Mesendoderm (in vitro differentiated cells): ENCODE measurements around the gene STXBP5L.
"Not testable (repeated sequence)": the region's sequence is repeated elsewhere in the genome, so short reads cannot be mapped to it uniquely, and the experiment has no call there.

Source experiments
- DNase-seq: peaks from one replicate; pipeline ENCODE4 v3.0.0; 2013
- H2AK5ac ChIP-seq: 2 replicates; pipeline ENCODE4 v1.6.1; 2013; ENCODE audit warnings: low read length, inconsistent platforms
- H2BK120ac ChIP-seq: 2 replicates; pipeline ENCODE4 v1.6.1; 2013; ENCODE audit warnings: low read depth, mild to moderate bottlenecking, low read length, moderate library complexity, mixed read lengths
- H2BK15ac ChIP-seq: replicated peaks from 2 replicates; pipeline ENCODE4 v1.6.1; 2013; ENCODE audit warnings: low read depth, mild to moderate bottlenecking, moderate library complexity
- H2BK5ac ChIP-seq: 2 replicates; pipeline ENCODE4 v1.6.1; 2013; ENCODE audit warnings: low read length, inconsistent platforms
- H3K18ac ChIP-seq: 2 replicates; pipeline ENCODE4 v1.6.1; 2013; ENCODE audit warnings: mild to moderate bottlenecking, low read length, mixed read lengths
- H3K23ac ChIP-seq: one replicate; pipeline ENCODE4 v1.6.1; 2013; ENCODE audit warnings: low read length
- H3K27ac ChIP-seq: 2 replicates; pipeline ENCODE4 v1.5.1; 2013; ENCODE audit warnings: low read depth, mild to moderate bottlenecking, inconsistent platforms, low read length, moderate library complexity
- H3K27me3 ChIP-seq: 2 replicates; pipeline ENCODE4 v1.6.1; 2013; ENCODE audit warnings: low read length, control low read depth, mild to moderate bottlenecking, inconsistent platforms; ENCODE audit not compliant: insufficient read depth, poor library complexity
- H3K36me3 ChIP-seq: 2 replicates; pipeline ENCODE4 v1.6.1; 2013; ENCODE audit warnings: low read length, inconsistent platforms; ENCODE audit not compliant: control insufficient read depth, insufficient read depth
- H3K4ac ChIP-seq: one replicate; pipeline ENCODE4 v1.6.1; 2013; ENCODE audit warnings: low read depth, mild to moderate bottlenecking, low read length, moderate library complexity
- H3K4me1 ChIP-seq: 2 replicates; pipeline ENCODE4 v1.6.1; 2013; ENCODE audit warnings: low read depth, low read length, inconsistent platforms; ENCODE audit not compliant: control insufficient read depth
- H3K4me2 ChIP-seq: 2 replicates; pipeline ENCODE4 v1.6.1; 2013; ENCODE audit warnings: low read length
- H3K4me3 ChIP-seq: 2 replicates; pipeline ENCODE4 v1.5.1; 2013; ENCODE audit warnings: mild to moderate bottlenecking, low read length
- H3K56ac ChIP-seq: one replicate; pipeline ENCODE4 v1.6.1; 2013; ENCODE audit warnings: low read length
- H3K79me1 ChIP-seq: 2 replicates; pipeline ENCODE4 v1.6.1; 2013; ENCODE audit warnings: low read length, inconsistent platforms
- H3K79me2 ChIP-seq: 2 replicates; pipeline ENCODE4 v1.6.1; 2013; ENCODE audit warnings: mild to moderate bottlenecking, low read length; ENCODE audit not compliant: control insufficient read depth, insufficient read depth
- H3K9ac ChIP-seq: 2 replicates; pipeline ENCODE4 v1.6.1; 2013; ENCODE audit warnings: low read length, inconsistent platforms
- H4K5ac ChIP-seq: one replicate; pipeline ENCODE4 v1.6.1; 2013; ENCODE audit warnings: low read length
- H4K8ac ChIP-seq: one replicate; pipeline ENCODE4 v1.6.1; 2013; ENCODE audit warnings: low read depth, mild to moderate bottlenecking, control low read depth, low read length, moderate library complexity
- WGBS: extraction: QIAGEN DNeasy Blood & Tissue Kit; methylation state at CpG from one replicate; pipeline ENCODE4 v1.1.7; 2013; ENCODE audit warnings: low lambda C conversion rate, missing lambda C conversion rate; ENCODE audit not compliant: insufficient coverage; ENCODE audit errors: extremely low coverage; 5-methylcytosine and 5-hydroxymethylcytosine counted together

Gene STXBP5L

GRCh38 chr3:121388308-121388707 is 480.3 kb downstream of the STXBP5L start:
- H3K18ac ChIP-seq, H4K8ac ChIP-seq, H3K79me1 ChIP-seq, DNase-seq, H3K4me1 ChIP-seq, H3K36me3 ChIP-seq, H3K23ac ChIP-seq, H3K9ac ChIP-seq, H3K4me2 ChIP-seq, H2BK15ac ChIP-seq, H2AK5ac ChIP-seq, H2BK120ac ChIP-seq, H3K27ac ChIP-seq, H3K27me3 ChIP-seq, H3K79me2 ChIP-seq, H3K56ac ChIP-seq, H2BK5ac ChIP-seq, H4K5ac ChIP-seq, H3K4me3 ChIP-seq, H3K4ac ChIP-seq: not testable (repeated sequence)
- WGBS: no CpG with 5 or more reads among the region's 3 CpGs

- H3K4me3 ChIP-seq, H3K27ac ChIP-seq, H3K4me2 ChIP-seq, H4K5ac ChIP-seq, H3K79me1 ChIP-seq, H2BK15ac ChIP-seq, H3K23ac ChIP-seq, DNase-seq, H4K8ac ChIP-seq, H3K4me1 ChIP-seq, H3K4ac ChIP-seq, H3K79me2 ChIP-seq, H3K9ac ChIP-seq, H2BK120ac ChIP-seq, H2AK5ac ChIP-seq, H3K36me3 ChIP-seq, H3K18ac ChIP-seq, H2BK5ac ChIP-seq, H3K56ac ChIP-seq, H3K27me3 ChIP-seq: not testable (repeated sequence)
- no CpG with 5 or more reads among the region's 1 CpG for WGBS
Observed at GRCh38 chr3:121395967-121396366, 488.0 kb downstream of the STXBP5L start.

GRCh38 chr3:121398051-121398450 is 490.0 kb downstream of the STXBP5L start:
- H2BK15ac ChIP-seq, H3K9ac ChIP-seq, H3K4me1 ChIP-seq, H3K56ac ChIP-seq, H4K8ac ChIP-seq, H3K4ac ChIP-seq, H3K23ac ChIP-seq, H2BK5ac ChIP-seq, DNase-seq, H3K27me3 ChIP-seq, H3K4me3 ChIP-seq, H4K5ac ChIP-seq, H3K79me2 ChIP-seq, H3K4me2 ChIP-seq, H3K36me3 ChIP-seq, H3K18ac ChIP-seq, H3K27ac ChIP-seq, H2AK5ac ChIP-seq, H3K79me1 ChIP-seq, H2BK120ac ChIP-seq: not testable (repeated sequence)
- WGBS: no CpG with 5 or more reads among the region's 8 CpGs

DNA sequence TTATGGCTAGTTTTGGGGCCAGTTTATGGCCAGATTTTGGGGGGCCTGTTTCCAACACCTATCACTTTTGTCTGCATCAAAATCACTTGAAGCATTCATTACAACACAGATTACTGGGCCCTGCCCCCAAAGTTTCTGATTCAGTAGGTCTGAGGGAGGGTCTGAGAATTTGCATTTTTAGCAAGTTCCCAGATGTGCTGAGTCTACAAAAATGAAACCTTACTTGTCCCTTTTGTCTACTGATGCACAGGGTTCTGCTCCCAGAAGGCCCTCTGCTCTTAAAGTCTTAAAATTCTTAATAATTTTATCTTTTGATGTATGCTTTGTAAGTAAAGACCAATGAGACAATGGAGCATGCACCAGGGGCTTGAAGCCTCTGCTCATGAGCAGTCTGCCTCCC is 491.8 kb downstream of the STXBP5L start:
- H3K27me3 ChIP-seq: no peaks in the 10 kb centered on the region
- H3K79me2 ChIP-seq: no peaks in the 10 kb centered on the region
- no peak for DNase-seq
- H3K9ac ChIP-seq: no peak overlapping the region
- no peak overlapping the region for H3K23ac ChIP-seq
- H3K4me1 ChIP-seq: no peaks in the 10 kb centered on the region
- no peak overlapping the region for H2BK15ac ChIP-seq
- no peak overlapping the region for H3K4ac ChIP-seq
- H2BK120ac ChIP-seq: no peak overlapping the region
- H3K36me3 ChIP-seq: no peaks in the 10 kb centered on the region
- no peaks in the 10 kb centered on the region for H3K79me1 ChIP-seq
- H2AK5ac ChIP-seq: no peak overlapping the region
- no peak overlapping the region for H3K4me2 ChIP-seq
- no peak overlapping the region for H3K56ac ChIP-seq
- H2BK5ac ChIP-seq: no peak overlapping the region
- no peak overlapping the region for H3K27ac ChIP-seq
- H4K5ac ChIP-seq: no peak overlapping the region
- no peak overlapping the region for H4K8ac ChIP-seq
- no peak overlapping the region for H3K4me3 ChIP-seq
- no peak overlapping the region for H3K18ac ChIP-seq

- Histone ChIP-seq H3K4ac (no peak overlapping the region), H3K9ac (no peak overlapping the region), H2BK5ac (no peak overlapping the region), H3K4me2 (no peak overlapping the region), H3K79me2 (no peaks in the 10 kb centered on the region), H4K5ac (no peak overlapping the region), H3K4me3 (no peak overlapping the region), H3K18ac (no peak overlapping the region), H3K4me1 (no peaks in the 10 kb centered on the region), H2AK5ac (no peak overlapping the region), H4K8ac (no peak overlapping the region), H3K56ac (no peak overlapping the region), H3K27me3 (no peaks in the 10 kb centered on the region), H2BK15ac (no peak overlapping the region), H3K27ac (no peak overlapping the region), H3K36me3 (no peaks in the 10 kb centered on the region), H3K79me1 (no peaks in the 10 kb centered on the region), H2BK120ac (no peak overlapping the region), H3K23ac (no peak overlapping the region)
- no CpG with 5 or more reads among the region's 1 CpG for WGBS
- DNase-seq: no peak
Observed at GRCh38 chr3:121405631-121406030, 497.6 kb downstream of the STXBP5L start.

DNA sequence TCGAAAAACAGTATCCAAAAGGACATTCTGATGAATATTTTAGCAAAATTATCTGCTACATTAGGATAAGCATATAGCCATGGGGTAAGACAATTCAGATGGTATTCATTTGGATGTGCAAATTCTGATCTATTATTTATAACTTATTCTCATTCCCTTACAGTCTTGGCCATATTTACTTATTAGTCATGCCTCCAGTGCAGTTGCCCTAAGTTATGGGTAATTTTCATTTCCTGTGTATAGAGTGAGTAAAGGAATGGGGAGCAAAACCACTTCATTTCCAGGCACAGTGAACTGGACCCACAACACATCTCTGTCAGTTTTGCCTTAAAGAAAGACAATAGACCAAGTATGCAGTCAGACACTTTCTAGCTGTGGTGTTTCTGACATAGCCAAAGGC is 503.5 kb downstream of the STXBP5L start:
- Histone ChIP-seq H4K8ac (no peak overlapping the region), H3K27ac (no peak overlapping the region), H2BK120ac (no peak overlapping the region), H3K4me2 (no peak overlapping the region), H2BK15ac (no peak overlapping the region), H3K56ac (no peak overlapping the region), H4K5ac (no peak overlapping the region), H2AK5ac (no peak overlapping the region), H3K23ac (no peak overlapping the region), H3K18ac (no peak overlapping the region), H3K4ac (no peak overlapping the region), H3K9ac (no peak overlapping the region), H2BK5ac (no peak overlapping the region), H3K79me1 (no peaks in the 10 kb centered on the region), H3K36me3 (no peaks in the 10 kb centered on the region), H3K79me2 (no peaks in the 10 kb centered on the region), H3K4me1 (no peaks in the 10 kb centered on the region), H3K27me3 (no peaks in the 10 kb centered on the region), H3K4me3 (no peak overlapping the region)
- no peak for DNase-seq
- no CpG with 5 or more reads among the region's 1 CpG for WGBS
